ENCODE data around the gene TMPRSS5. TPM values are rescaled to one million over a fixed set of nuclear protein-coding genes. Genes with fewer than 3 reads are reported as not detected.

The TMPRSS5 gene
- polyA plus RNA-seq, 1 donor from 2014 or later: 2.6 TPM

- Histone ChIP-seq H3K9ac (ENCODE audit: low read length) (no peak overlapping the region), H3K79me2 (replicated peaks; ENCODE audit: insufficient read depth, low read length) (no peaks in the 10 kb centered on the region), H3K36me3 (ENCODE audit: insufficient read depth, low read length) (no peaks in the 10 kb centered on the region), H4K20me1 (ENCODE audit: insufficient read depth) (no peaks in the 10 kb centered on the region), H3F3A (ENCODE audit: insufficient read depth, low read length, poor library complexity, severe bottlenecking) (no peaks in the 10 kb centered on the region), H3K27ac (ENCODE audit: low read length) (no peak overlapping the region), H3K9me2 (ENCODE audit: insufficient read depth, low read length) (no peaks in the 10 kb centered on the region), H2AFZ (ENCODE audit: low read depth, low read length) (no peak overlapping the region), H3K27me3 (ENCODE audit: insufficient read depth, low read depth, low read length) (no peaks in the 10 kb centered on the region), H3K9me3 (ENCODE audit: low read length) (no peaks in the 10 kb centered on the region), H3K4me2 (ENCODE audit: low read length) (no peak overlapping the region), H3K4me3 (ENCODE audit: low read length) (no peak overlapping the region)
- no peak for TF ChIP-seq EP300 (conservative IDR thresholded peaks at IDR 0.05; ENCODE audit: poor library complexity, severe bottlenecking)
These were observed 68.5 kb downstream of the TMPRSS5 start for GRCh38 chr11:113637636-113638035.

Small RNAs within 50 kb of the gene (small RNA-seq; reads per million reads assigned to genes)
- 0 reads per million in 3 experiments for gene RPS29P19

Other genes with a start within 250 kb of the TMPRSS5 start
- 0.24 and 1.5 TPM in 2 replicates for gene DRD2, start 230.9 kb downstream of the TMPRSS5 start, polyA plus RNA-seq
- 20.8 and 21.5 TPM in 2 replicates for gene ZW10, start 67.4 kb upstream of the TMPRSS5 start, polyA plus RNA-seq
- gene CLDN25, start 73.5 kb upstream of the TMPRSS5 start, polyA plus RNA-seq: not detected in 2 replicates
- 12.8 and 16.0 TPM in 2 replicates for gene USP28, start 169.3 kb upstream of the TMPRSS5 start, polyA plus RNA-seq
- gene HTR3B, start 198.5 kb upstream of the TMPRSS5 start, polyA plus RNA-seq: not detected in 2 replicates